WTC11 (cell line): ENCODE measurements around the gene CSRNP3. TPM values are rescaled to one million over a fixed set of nuclear protein-coding genes. Genes with fewer than 3 reads are reported as not detected.

Source experiments
- ATAC-seq: fragments of 200-7000 bp; cut with Tn5 transposase; 2 replicates; pipeline ENCODE4 v1.10.0; 2021; ENCODE audit warnings: mild to moderate bottlenecking, moderate library complexity
- CTCF ChIA-PET: fragments of 300-600 bp; sonication (Branson Sonifier 250); formaldehyde crosslinking; loops from one replicate; lab custom pipeline; 2021; ENCODE audit warnings: antibody characterized with exemption; lab: Charles Lee
- POLR2A ChIA-PET: fragments of 350-600 bp; sonication (Branson Sonifier 250); formaldehyde crosslinking; loops from one replicate; lab custom pipeline; 2021; ENCODE audit warnings: antibody characterized with exemption; lab: Charles Lee
- DNase-seq: peaks from one replicate; pipeline ENCODE4 v3.0.0; 2021; ENCODE audit warnings: low spot score
- H3K27ac Mint-ChIP-seq: 2 replicates; pipeline ENCODE4 v1.8.0; 2021; ENCODE audit warnings: mixed read lengths
- H3K27me3 Mint-ChIP-seq: 2 replicates; pipeline ENCODE4 v1.8.0; 2021; ENCODE audit warnings: low read depth, mild to moderate bottlenecking, moderate library complexity, mixed read lengths
- H3K36me3 Mint-ChIP-seq: 2 replicates; pipeline ENCODE4 v1.8.0; 2021; ENCODE audit warnings: mixed read lengths
- H3K4me1 Mint-ChIP-seq: 2 replicates; pipeline ENCODE4 v1.8.0; 2022; ENCODE audit warnings: mixed read lengths
- H3K4me3 Mint-ChIP-seq: 2 replicates; pipeline ENCODE4 v1.8.0; 2021; ENCODE audit warnings: mild to moderate bottlenecking, moderate library complexity, mixed read lengths
- H3K9me3 Mint-ChIP-seq: 2 replicates; pipeline ENCODE4 v1.8.0; 2021; ENCODE audit warnings: mixed read lengths
- AFF4 ChIP-seq: sonication (generic); formaldehyde crosslinking; IDR thresholded peaks from 2 replicates; pipeline ENCODE4 v1.8.1; 2023; ENCODE audit warnings: mild to moderate bottlenecking, missing genetic modification reagents, borderline replicate concordance
- AR ChIP-seq: fragments of 250-450 bp; sonication (Bioruptor Pico); IDR thresholded peaks from 2 replicates; pipeline ENCODE4 v1.9.0; 2021; ENCODE audit warnings: mild to moderate bottlenecking
- ATF2 ChIP-seq: sonication (generic); formaldehyde crosslinking; IDR thresholded peaks from 2 replicates; pipeline ENCODE4 v1.8.1; 2022; ENCODE audit warnings: low read depth, missing genetic modification reagents, borderline replicate concordance
- ATF3 ChIP-seq: sonication (generic); formaldehyde crosslinking; conservative IDR thresholded peaks from 2 replicates; pipeline ENCODE4 v1.8.1; 2022; ENCODE audit warnings: mild to moderate bottlenecking, missing genetic modification reagents
- CREB1 ChIP-seq: sonication (generic); formaldehyde crosslinking; IDR thresholded peaks from 2 replicates; pipeline ENCODE4 v1.8.0; 2023; ENCODE audit warnings: mild to moderate bottlenecking, missing genetic modification reagents
- CTCF ChIP-seq: fragments of 200-600 bp; IDR thresholded peaks from 2 replicates; pipeline ENCODE4 v1.8.0; 2022; ENCODE audit warnings: antibody characterized with exemption
- E2F4 ChIP-seq: sonication (generic); formaldehyde crosslinking; IDR thresholded peaks from 2 replicates; pipeline ENCODE4 v1.8.1; 2022; ENCODE audit warnings: low read depth, mild to moderate bottlenecking, moderate library complexity, missing genetic modification reagents, borderline replicate concordance
- ELF4 ChIP-seq: sonication (generic); formaldehyde crosslinking; IDR thresholded peaks from 2 replicates; pipeline ENCODE4 v1.8.1; 2022; ENCODE audit warnings: low read depth, mild to moderate bottlenecking, moderate library complexity, missing genetic modification reagents
- IRF1 ChIP-seq: sonication (generic); formaldehyde crosslinking; IDR thresholded peaks from 2 replicates; pipeline ENCODE4 v1.8.0; 2023; ENCODE audit warnings: missing genetic modification reagents
- JAZF1 ChIP-seq: fragments of 250-450 bp; sonication (Bioruptor Pico); IDR thresholded peaks from 2 replicates; pipeline ENCODE4 v1.9.0; 2021; ENCODE audit warnings: moderate library complexity, mild to moderate bottlenecking, inconsistent platforms
- MAX ChIP-seq: sonication (generic); formaldehyde crosslinking; IDR thresholded peaks from 2 replicates; pipeline ENCODE4 v1.8.0; 2022; ENCODE audit warnings: mild to moderate bottlenecking, missing genetic modification reagents
- MYBL2 ChIP-seq: sonication (generic); formaldehyde crosslinking; IDR thresholded peaks from 2 replicates; pipeline ENCODE4 v1.8.1; 2023; ENCODE audit warnings: mild to moderate bottlenecking, moderate library complexity, missing genetic modification reagents
- NR2C2 ChIP-seq: sonication (generic); formaldehyde crosslinking; IDR thresholded peaks from 2 replicates; pipeline ENCODE4 v1.8.0; 2022; ENCODE audit warnings: mild to moderate bottlenecking, missing genetic modification reagents
- SOX15 ChIP-seq: fragments of 250-450 bp; sonication (Bioruptor Pico); IDR thresholded peaks from 2 replicates; pipeline ENCODE4 v1.9.0; 2021; ENCODE audit warnings: mild to moderate bottlenecking
- SP1 ChIP-seq: sonication (generic); formaldehyde crosslinking; conservative IDR thresholded peaks from 2 replicates; pipeline ENCODE4 v1.8.1; 2022; ENCODE audit warnings: missing genetic modification reagents
- TCF7 ChIP-seq: sonication (generic); formaldehyde crosslinking; IDR thresholded peaks from 2 replicates; pipeline ENCODE4 v1.8.0; 2022; ENCODE audit warnings: mild to moderate bottlenecking, low read depth, missing genetic modification reagents, moderate library complexity
- TEAD4 ChIP-seq: sonication (generic); formaldehyde crosslinking; IDR thresholded peaks from 2 replicates; pipeline ENCODE4 v1.8.0; 2022; ENCODE audit warnings: mild to moderate bottlenecking, missing genetic modification reagents
- ZNF232 ChIP-seq: sonication (generic); formaldehyde crosslinking; IDR thresholded peaks from 2 replicates; pipeline ENCODE4 v1.8.0; 2022; ENCODE audit warnings: mild to moderate bottlenecking, missing genetic modification reagents
- ZNF396 ChIP-seq: fragments of 250-450 bp; sonication (Bioruptor Pico); IDR thresholded peaks from 2 replicates; pipeline ENCODE4 v1.8.0; 2021; ENCODE audit warnings: mild to moderate bottlenecking, moderate library complexity, borderline replicate concordance
- total RNA-seq: library from RNA; stranded (reverse); gene quantifications from 3 replicates; pipeline ENCODE4 v1.2.3, GENCODE V29; 2021

CSRNP3 gene
- total RNA-seq, 1 experiment from 2014 or later: 7.3 TPM

- TF ChIP-seq E2F4 (no peak), MYBL2 (CRISPR knock-in tag) (no peak), SP1 (no peak), ZNF396 (CRISPR knock-in tag) (no peak), TEAD4 (no peak), IRF1 (CRISPR knock-in tag) (no peak), CTCF (no peak), MAX (CRISPR knock-in tag) (no peak)
- TF ChIP-seq, all 79 proteins: peak for 0
Measured at GRCh38 chr2:165637396-165637795, 167.9 kb downstream of the CSRNP3 start (continued).

- DNase-seq: no peak
- H3K27ac Mint-ChIP-seq: no peak overlapping the region
- H3K27me3 Mint-ChIP-seq: no peaks in the 10 kb centered on the region
- peaks cover 14% of the 10 kb centered on the region for H3K4me1 Mint-ChIP-seq
- peaks cover 17% of the 10 kb centered on the region for H3K9me3 Mint-ChIP-seq
- CTCF ChIA-PET: no interaction called here
- peaks cover 15% of the 10 kb centered on the region for H3K36me3 Mint-ChIP-seq
- ATAC-seq: no peak
- H3K4me3 Mint-ChIP-seq: no peak overlapping the region
- POLR2A ChIA-PET: no interaction called here
- TF ChIP-seq CREB1 (CRISPR knock-in tag) (no peak), TCF7 (CRISPR knock-in tag) (no peak)
Measured at GRCh38 chr2:165639504-165639903, 170.0 kb downstream of the CSRNP3 start.

- Mint-ChIP-seq H3K9me3 (peaks cover 17% of the 10 kb centered on the region), H3K27me3 (no peaks in the 10 kb centered on the region), H3K36me3 (peaks cover 15% of the 10 kb centered on the region), H3K4me3 (no peak overlapping the region), H3K4me1 (peaks cover 5% of the 10 kb centered on the region), H3K27ac (no peak overlapping the region)
- CTCF ChIA-PET: interaction anchor here (0.8 kb wide), 1 partner anchor 234 kb away, joined by 3 read pairs; no protein-coding TSS in a partner anchor
- ATAC-seq: no peak
- DNase-seq: no peak
- POLR2A ChIA-PET: no interaction called here
- TF ChIP-seq ELF4 (CRISPR knock-in tag) (no peak), SOX15 (CRISPR knock-in tag) (no peak), NR2C2 (CRISPR knock-in tag) (no peak), ATF3 (no peak), ZNF232 (CRISPR knock-in tag) (no peak), TEAD4 (no peak), CREB1 (CRISPR knock-in tag) (no peak), MYBL2 (CRISPR knock-in tag) (no peak), AFF4 (CRISPR knock-in tag) (no peak), AR (CRISPR knock-in tag) (no peak), ATF2 (CRISPR knock-in tag) (no peak), JAZF1 (CRISPR knock-in tag) (no peak)
Measured at GRCh38 chr2:165640247-165640929, 170.9 kb downstream of the CSRNP3 start.
